Fibroblast of lung (primary cell): ENCODE data around the gene ALKBH8. TPM values are rescaled to one million over a fixed set of nuclear protein-coding genes. Genes with fewer than 3 reads are reported as not detected.

Source experiments
- DNase-seq, 2 donors: peaks; one replicate each; pipeline versions ENCODE4 v3.0.0 to v3.0.0-alpha.2; 2010; ENCODE audit warnings: low read depth in 2 of 2
- H2AFZ ChIP-seq: 2 replicates; pipeline ENCODE4 v1.5.1; 2012; ENCODE audit warnings: low read length, control low read depth, inconsistent platforms
- H3K27ac ChIP-seq: 2 replicates; pipeline ENCODE4 v1.5.1; 2011; ENCODE audit warnings: low read length, control low read depth; ENCODE audit not compliant: insufficient read depth
- H3K27me3 ChIP-seq: 2 replicates; pipeline ENCODE4 v1.5.1; 2011; ENCODE audit warnings: mild to moderate bottlenecking, low read length; ENCODE audit not compliant: control insufficient read depth, insufficient read depth
- H3K36me3 ChIP-seq: 2 replicates; pipeline ENCODE4 v1.5.1; 2011; ENCODE audit warnings: low read length; ENCODE audit not compliant: control insufficient read depth, insufficient read depth
- H3K4me1 ChIP-seq: 2 replicates; pipeline ENCODE4 v1.5.1; 2011; ENCODE audit warnings: low read length; ENCODE audit not compliant: control insufficient read depth, insufficient read depth; ENCODE audit errors: extremely low read depth
- H3K4me2 ChIP-seq: 2 replicates; pipeline ENCODE4 v1.5.1; 2011; ENCODE audit warnings: low read length, control low read depth; ENCODE audit not compliant: insufficient read depth; ENCODE audit errors: extremely low read depth
- H3K4me3 ChIP-seq, 4 experiments: fragments of 200-600 bp in 1 of 4; sonication (generic) in 1 of 4; replicated peaks in 1 of 4; 2 replicates each; pipeline ENCODE4 v1.5.1; 2011 to 2016; ENCODE audit warnings: low read length in 4 of 4, low read depth in 3 of 4, mild to moderate bottlenecking in 3 of 4, control low read depth in 2 of 4, inconsistent platforms in 1 of 4, mixed read lengths in 1 of 4; ENCODE audit not compliant: insufficient read depth in 1 of 4; ENCODE audit errors: control extremely low read depth in 1 of 4
- H3K79me2 ChIP-seq: 2 replicates; pipeline ENCODE4 v1.5.1; 2012; ENCODE audit warnings: mild to moderate bottlenecking, low read length, inconsistent platforms; ENCODE audit not compliant: control insufficient read depth, insufficient read depth
- H3K9ac ChIP-seq: 2 replicates; pipeline ENCODE4 v1.5.1; 2011; ENCODE audit warnings: mild to moderate bottlenecking, low read length, control low read depth; ENCODE audit not compliant: insufficient read depth
- H3K9me3 ChIP-seq: 2 replicates; pipeline ENCODE4 v1.5.1; 2012; ENCODE audit warnings: low read depth, low read length; ENCODE audit not compliant: control insufficient read depth, insufficient read depth
- H4K20me1 ChIP-seq: 2 replicates; pipeline ENCODE4 v1.5.1; 2011; ENCODE audit warnings: low read length; ENCODE audit not compliant: control insufficient read depth, insufficient read depth; ENCODE audit errors: extremely low read depth
- EZH2 ChIP-seq: IDR thresholded peaks from 2 replicates; pipeline ENCODE4 v1.5.1; 2012; ENCODE audit warnings: low read length, control low read depth, mild to moderate bottlenecking; ENCODE audit errors: missing control alignments
- polyA plus RNA-seq, 2 donors: library from polyadenylated mRNA; depleted of rRNA in 1 of 2; stranded (reverse) in 1 of 2; unstranded in 1 of 2; fragments of >200 nt; gene quantifications; 2 replicates each; pipeline ENCODE4 v1.2.1, GENCODE V29; 2011 to 2012; ENCODE audit warnings: missing spikeins in 1 of 2
- total RNA-seq: library from RNA; depleted of rRNA; stranded (reverse); fragments of >200 nt; gene quantifications from 2 replicates; pipeline ENCODE4 v1.2.1, GENCODE V29; 2014
- TF ChIP-seq, protein P1 (sequence below), 2 donors: IDR thresholded peaks in 1 of 2; conservative IDR thresholded peaks in 1 of 2; 1 replicate in 1 of 2; 2 replicates in 1 of 2; pipeline ENCODE4 v1.5.1; 2011 to 2012; ENCODE audit warnings: low read length in 2 of 2, control low read depth in 1 of 2, inconsistent platforms in 1 of 2, low read depth in 1 of 2, mild to moderate bottlenecking in 1 of 2

ALKBH8 gene
- total and polyA plus RNA-seq, 2 donors (not counting 1 experiment from before 2014, with no cell fraction given) = 8.6 to 11.7 TPM

DNA sequence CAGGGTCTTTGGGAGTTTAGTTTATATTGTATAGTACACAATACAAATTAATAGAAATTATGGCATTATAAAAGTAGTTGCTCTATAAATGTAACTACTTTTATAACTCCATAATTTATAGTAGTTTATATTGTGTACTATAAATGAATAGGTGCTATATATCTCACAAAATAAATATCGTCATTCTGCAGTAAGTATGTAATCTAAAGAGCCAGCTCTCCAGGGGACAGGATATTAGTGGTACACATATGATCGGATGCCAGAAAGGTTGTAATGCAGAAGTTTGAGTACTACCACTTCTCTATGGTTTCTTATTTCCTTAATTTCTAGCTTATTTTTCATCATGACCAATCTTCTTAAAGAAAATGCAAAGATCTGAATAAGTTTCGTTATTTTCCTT lies 87.7 kb downstream of the ALKBH8 start:
- H3K4me1 ChIP-seq = no peaks in the 10 kb centered on the region
- no peak overlapping the region for H3K27ac ChIP-seq
- no peaks in the 10 kb centered on the region for H4K20me1 ChIP-seq
- no peak overlapping the region for H3K4me2 ChIP-seq
- H3K27me3 ChIP-seq = no peaks in the 10 kb centered on the region
- no peak overlapping the region for H3K4me3 ChIP-seq
- H3K9ac ChIP-seq = no peak overlapping the region
- H3K9me3 ChIP-seq = no peaks in the 10 kb centered on the region
- H3K36me3 ChIP-seq = no peaks in the 10 kb centered on the region
- DNase-seq = no peak
- no peak overlapping the region for H2AFZ ChIP-seq
- H3K79me2 ChIP-seq = no peaks in the 10 kb centered on the region
- no peak for TF ChIP-seq EZH2
- TF ChIP-seq, protein P1, sequence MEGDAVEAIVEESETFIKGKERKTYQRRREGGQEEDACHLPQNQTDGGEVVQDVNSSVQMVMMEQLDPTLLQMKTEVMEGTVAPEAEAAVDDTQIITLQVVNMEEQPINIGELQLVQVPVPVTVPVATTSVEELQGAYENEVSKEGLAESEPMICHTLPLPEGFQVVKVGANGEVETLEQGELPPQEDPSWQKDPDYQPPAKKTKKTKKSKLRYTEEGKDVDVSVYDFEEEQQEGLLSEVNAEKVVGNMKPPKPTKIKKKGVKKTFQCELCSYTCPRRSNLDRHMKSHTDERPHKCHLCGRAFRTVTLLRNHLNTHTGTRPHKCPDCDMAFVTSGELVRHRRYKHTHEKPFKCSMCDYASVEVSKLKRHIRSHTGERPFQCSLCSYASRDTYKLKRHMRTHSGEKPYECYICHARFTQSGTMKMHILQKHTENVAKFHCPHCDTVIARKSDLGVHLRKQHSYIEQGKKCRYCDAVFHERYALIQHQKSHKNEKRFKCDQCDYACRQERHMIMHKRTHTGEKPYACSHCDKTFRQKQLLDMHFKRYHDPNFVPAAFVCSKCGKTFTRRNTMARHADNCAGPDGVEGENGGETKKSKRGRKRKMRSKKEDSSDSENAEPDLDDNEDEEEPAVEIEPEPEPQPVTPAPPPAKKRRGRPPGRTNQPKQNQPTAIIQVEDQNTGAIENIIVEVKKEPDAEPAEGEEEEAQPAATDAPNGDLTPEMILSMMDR (conservative IDR thresholded peaks at IDR 0.05 in 1 of 2, IDR thresholded peaks at IDR 0.05 in 1 of 2; ENCODE audit: low read depth in 1 of 2, low read length in 2 of 2) = no peak

DNA sequence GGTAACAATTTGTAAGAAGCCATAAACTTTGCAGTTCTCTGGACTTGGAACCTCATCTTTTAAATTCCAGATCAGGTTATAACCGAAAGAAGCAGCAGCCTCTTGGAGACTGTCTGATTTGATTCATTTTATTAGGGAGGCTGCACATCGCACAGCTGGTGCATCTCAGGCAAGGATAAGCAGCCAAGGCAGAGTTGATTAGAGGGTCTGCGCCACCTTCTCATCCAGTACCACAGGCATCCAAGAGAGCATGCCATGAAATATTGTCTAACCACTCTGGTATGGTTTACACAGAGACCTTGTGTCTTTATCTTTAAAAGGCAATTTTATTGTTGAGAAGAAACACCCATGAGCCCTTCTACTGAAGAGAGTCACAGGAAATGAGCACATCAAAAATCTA lies 91.7 kb downstream of the ALKBH8 start:
- Histone ChIP-seq H3K27ac (no peak overlapping the region), H3K9ac (no peak overlapping the region), H3K4me2 (no peak overlapping the region), H3K4me1 (no peaks in the 10 kb centered on the region), H3K9me3 (no peaks in the 10 kb centered on the region), H2AFZ (no peak overlapping the region), H3K27me3 (no peaks in the 10 kb centered on the region), H4K20me1 (no peaks in the 10 kb centered on the region), H3K79me2 (no peaks in the 10 kb centered on the region), H3K4me3 (no peak overlapping the region), H3K36me3 (no peaks in the 10 kb centered on the region)
- TF ChIP-seq, protein P1 (conservative IDR thresholded peaks at IDR 0.05 in 1 of 2, IDR thresholded peaks at IDR 0.05 in 1 of 2; ENCODE audit: low read depth in 1 of 2, low read length in 2 of 2) = no peak
- no peak for TF ChIP-seq EZH2
- DNase-seq = peak in 1 of 2 donors; percentile 47

- Histone ChIP-seq H3K9ac (no peak overlapping the region), H3K27ac (no peak overlapping the region), H2AFZ (no peak overlapping the region), H3K4me3 (no peak overlapping the region), H3K36me3 (no peaks in the 10 kb centered on the region), H3K79me2 (no peaks in the 10 kb centered on the region), H3K4me2 (no peak overlapping the region), H3K9me3 (no peaks in the 10 kb centered on the region), H3K27me3 (no peaks in the 10 kb centered on the region), H4K20me1 (no peaks in the 10 kb centered on the region), H3K4me1 (no peaks in the 10 kb centered on the region)
- TF ChIP-seq, protein P1 (conservative IDR thresholded peaks at IDR 0.05 in 1 of 2, IDR thresholded peaks at IDR 0.05 in 1 of 2; ENCODE audit: low read depth in 1 of 2, low read length in 2 of 2) = no peak
- TF ChIP-seq EZH2 = no peak
- DNase-seq = no peak
These were observed 92.6 kb downstream of the ALKBH8 start for GRCh38 chr11:107472966-107473365.
